Testis (tissue), 3 donors: ENCODE data around the gene GLIS1. TPM values are rescaled to one million over a fixed set of nuclear protein-coding genes. Genes with fewer than 3 reads are reported as not detected.

Source experiments
- DNase-seq: peaks from one replicate; pipeline ENCODE4 v3.0.0-alpha.2; 2019
- H3K27ac ChIP-seq, 2 donors: fragments of 200-600 bp; sonication (generic); one replicate each; pipeline ENCODE4 v1.5.1; 2019
- H3K27me3 ChIP-seq: fragments of 200-600 bp; sonication (generic); one replicate; pipeline ENCODE4 v1.5.1; 2019
- H3K36me3 ChIP-seq: fragments of 200-600 bp; sonication (generic); one replicate; pipeline ENCODE4 v1.5.1; 2017; ENCODE audit warnings: low read depth; ENCODE audit errors: missing control alignments
- H3K4me1 ChIP-seq: fragments of 200-600 bp; sonication (generic); one replicate; pipeline ENCODE4 v1.5.1; 2019
- H3K4me3 ChIP-seq, 2 donors: fragments of 200-600 bp; sonication (generic); one replicate each; pipeline ENCODE4 v1.5.1; 2017 to 2019
- H3K9me3 ChIP-seq: fragments of 200-600 bp; sonication (generic); one replicate; pipeline ENCODE4 v1.5.1; 2017
- CTCF ChIP-seq, 3 experiments: fragments of 450-650 bp in 2 of 3; fragments of 200-600 bp in 1 of 3; sonication (generic) in 1 of 3; IDR thresholded peaks; one replicate each; pipeline ENCODE4 v1.5.1; 2016 to 2019; ENCODE audit warnings: antibody characterized with exemption in 3 of 3, mild to moderate bottlenecking in 2 of 3, moderate library complexity in 1 of 3
- POLR2A ChIP-seq: fragments of 450-650 bp; IDR thresholded peaks from one replicate; pipeline ENCODE4 v1.6.1; 2017; ENCODE audit warnings: antibody characterized with exemption, mild to moderate bottlenecking, moderate library complexity
- WGBS, 2 donors: methylation state at CpG; one replicate each; pipeline ENCODE4 v1.1.5; 2018; 5-methylcytosine and 5-hydroxymethylcytosine counted together
- intact Hi-C: fragments of 100-400 bp; cut with DNase I; formaldehyde crosslinking; loops from one replicate; pipeline ENCODE4 v1.15.1; 2023; ENCODE audit warnings: low total_unique reads
- polyA plus RNA-seq: library from polyadenylated mRNA; stranded (reverse); fragments of 350-450 nt; fragmentation: Illumina TruSeq; extraction: RNeasy Lipid Tissue Mini Kit (QIAGEN cat#74804); gene quantifications from one replicate; pipeline ENCODE4 v1.2.3, GENCODE V29; 2014; ENCODE audit warnings: low read depth, low replicate concordance; ENCODE audit not compliant: insufficient read depth
- total RNA-seq, 2 donors: library from RNA; depleted of rRNA; stranded (reverse); fragments of >200 nt; gene quantifications; one replicate each; pipeline ENCODE4 v1.2.3, GENCODE V29; 2016

Gene GLIS1
- total and polyA plus RNA-seq, 3 donors from 2014 or later, result 2.9 to 6.1 (median 3.8) TPM

- intact Hi-C loops, result no loop called here
- no peaks in the 10 kb centered on the region for H3K9me3 ChIP-seq
- no peak overlapping the region for H3K4me3 ChIP-seq
- H3K36me3 ChIP-seq, result no peaks in the 10 kb centered on the region
- no peak overlapping the region for H3K27ac ChIP-seq
- WGBS, 2 donors, result 90 to 100% methylated on average over 3 to 12 of the region's 12 CpGs
- DNase-seq, result no peak
- no peak for TF ChIP-seq CTCF (IDR thresholded peaks at IDR 0.05)
- TF ChIP-seq POLR2A, result no peak
- no peaks in the 10 kb centered on the region for H3K4me1 ChIP-seq
- H3K27me3 ChIP-seq, result no peaks in the 10 kb centered on the region
These were observed 178.9 kb downstream of the GLIS1 start for GRCh38 chr1:53559854-53560580.

GRCh38 chr1:53559391-53559815 lies 179.6 kb downstream of the GLIS1 start:
- Histone ChIP-seq H3K27ac (no peak overlapping the region), H3K9me3 (no peaks in the 10 kb centered on the region)
- DNase-seq, result no peak

GRCh38 chr1:53558739-53559315 lies 180.1 kb downstream of the GLIS1 start:
- WGBS, 2 donors, result 83 to 90% methylated on average over 3 to 5 of the region's 5 CpGs
- no peak for TF ChIP-seq POLR2A
- TF ChIP-seq CTCF (IDR thresholded peaks at IDR 0.05), result no peak
- H3K27me3 ChIP-seq, result no peaks in the 10 kb centered on the region
- intact Hi-C loops, result no loop called here
- no peaks in the 10 kb centered on the region for H3K36me3 ChIP-seq
- H3K27ac ChIP-seq, result no peak overlapping the region
- H3K4me3 ChIP-seq, result no peak overlapping the region
- DNase-seq, result no peak
- no peaks in the 10 kb centered on the region for H3K4me1 ChIP-seq
- H3K9me3 ChIP-seq, result no peaks in the 10 kb centered on the region

More at GRCh38 chr1:53559391-53559815, 179.6 kb downstream of the GLIS1 start:
- Histone ChIP-seq H3K4me3 (no peak overlapping the region), H3K27me3 (no peaks in the 10 kb centered on the region), H3K36me3 (no peaks in the 10 kb centered on the region), H3K4me1 (no peaks in the 10 kb centered on the region)
- intact Hi-C loops, result no loop called here
- no peak for TF ChIP-seq CTCF (IDR thresholded peaks at IDR 0.05)
- TF ChIP-seq POLR2A, result no peak
- WGBS, 2 donors, result 77 to 81% methylated on average over 13 of the region's 13 CpGs

GRCh38 chr1:53557830-53558738 lies 180.9 kb downstream of the GLIS1 start:
- no peak for DNase-seq
- no peaks in the 10 kb centered on the region for H3K4me1 ChIP-seq
- 85 to 95% methylated on average over 10 to 12 of the region's 12 CpGs for WGBS, 2 donors

More at GRCh38 chr1:53557830-53558738, 180.9 kb downstream of the GLIS1 start:
- Histone ChIP-seq H3K4me3 (no peak overlapping the region), H3K27me3 (no peaks in the 10 kb centered on the region), H3K36me3 (no peaks in the 10 kb centered on the region), H3K9me3 (no peaks in the 10 kb centered on the region), H3K27ac (no peak overlapping the region)
- intact Hi-C loops, result no loop called here
- TF ChIP-seq CTCF (IDR thresholded peaks at IDR 0.05) (no peak), POLR2A (no peak)
